Heart right ventricle (tissue), 16 donors: Measurements from ENCODE around the gene PINK1. TPM values are rescaled to one million over a fixed set of nuclear protein-coding genes. Genes with fewer than 3 reads are reported as not detected.

ENCODE experiments used
- ATAC-seq, 8 donors: fragments of 200-7000 bp; cut with Tn5 transposase; one replicate each; pipeline ENCODE4 v1.9.1; 2020; ENCODE audit warnings: mild to moderate bottlenecking in 8 of 8, moderate library complexity in 8 of 8, moderate number of reproducible peaks in 1 of 8
- DNase-seq, 2 donors: peaks; one replicate each; pipeline ENCODE4 v3.0.0-alpha.2; 2020
- H3K27ac ChIP-seq, 10 donors: fragments of 200-600 bp; sonication (generic) in 2 of 10; one replicate each; pipeline versions ENCODE4 v1.5.0 to v1.8.0; 2020 to 2022; ENCODE audit warnings: mild to moderate bottlenecking in 3 of 10
- H3K27me3 ChIP-seq, 7 donors: fragments of 200-600 bp; one replicate each; pipeline ENCODE4 v1.8.0; 2021 to 2022; ENCODE audit warnings: mild to moderate bottlenecking in 2 of 7
- H3K36me3 ChIP-seq, 9 donors: fragments of 200-600 bp; sonication (generic) in 1 of 9; one replicate each; pipeline versions ENCODE4 v1.5.0 to v1.8.0; 2020 to 2022; ENCODE audit warnings: mild to moderate bottlenecking in 2 of 9
- H3K4me1 ChIP-seq, 9 donors: fragments of 200-600 bp; sonication (generic) in 1 of 9; one replicate each; pipeline versions ENCODE4 v1.5.0 to v1.8.0; 2020 to 2022; ENCODE audit warnings: mild to moderate bottlenecking in 4 of 9
- H3K4me3 ChIP-seq, 10 donors: fragments of 200-600 bp; sonication (generic) in 2 of 10; one replicate each; pipeline versions ENCODE4 v1.5.0 to v1.8.0; 2020 to 2022; ENCODE audit warnings: mild to moderate bottlenecking in 7 of 10, moderate library complexity in 2 of 10
- H3K9me3 ChIP-seq, 11 donors: fragments of 200-600 bp in 10 of 11; sonication (generic) in 2 of 11; one replicate each; pipeline versions ENCODE4 v1.5.0 to v1.8.0; 2013 to 2022; ENCODE audit warnings: mild to moderate bottlenecking in 2 of 11, control low read depth in 1 of 11, moderate library complexity in 1 of 11
- CTCF ChIP-seq, 9 donors: fragments of 200-600 bp; sonication (generic) in 2 of 9; IDR thresholded peaks; one replicate each; pipeline versions ENCODE4 v1.5.0 to v1.8.0; 2021 to 2022; ENCODE audit warnings: antibody characterized with exemption in 9 of 9, mild to moderate bottlenecking in 5 of 9, moderate library complexity in 1 of 9
- WGBS, 2 donors: extraction: QIAGEN DNeasy Blood & Tissue Kit; methylation state at CpG; one replicate each; pipeline ENCODE4 v1.1.7; 2013; ENCODE audit warnings: inconsistent platforms in 1 of 2; 5-methylcytosine and 5-hydroxymethylcytosine counted together
- intact Hi-C, 10 donors: fragments of 100-400 bp; cut with DNase I; formaldehyde crosslinking; loops; one replicate each; pipeline versions ENCODE4 v1.11.1 to v1.14.2; 2022
- polyA plus RNA-seq, 2 donors: library from polyadenylated mRNA; stranded (reverse); fragments of 200-250 nt; gene quantifications; one replicate each; pipeline ENCODE4 v1.2.3, GENCODE V29; 2013
- total RNA-seq, 10 donors: library from RNA; stranded (reverse); fragmentation: NEBNext Ultra II Directional in 3 of 10; extraction: Animal tissue kit (Norgen Biotek cat#: 25700) in 3 of 10; gene quantifications; one replicate each; pipeline versions ENCODE4 v1.2.1 to v1.2.4, GENCODE V29; 2021 to 2023
- donor health status: Arrhythmogenic right ventricular cardiomyopathy.
- donor health status: ischemic (EF 13 %, LVEDD 7.1; RV severe dilation, severe dysfunction).
- donor health status: healthy with polysubstance abuse.
- donor health status: DM: no; HTN: yes; CAD: no.
- donor health status: DM: no; HTN: no; CAD: no.
- donor health status: ischemic (EF 25% LVEDD 6.9; RV normal size, moderate dysfunction).
- donor health status: ischemic (EF 25% LVEDD 5.7; RV mildly dilated, moderate dysfunction).
- donor health status: healthy.
- donor health status: DM: yes; HTN: yes; CAD: no.
- donor health status: Ischemic cardiomyopathy.
- donor health status: ischemic (EF 35%, LVEDD 5.7; RV mildly dilated, moderate dysfunction).
- donor health status: nonischemic (EF 11% LVEDD 7.7; RV severe dilation, severe dysfunction).
- donor health status: DM: yes; HTN: yes; CAD: no.
- donor health status: PGD.
- donor health status: ischemic (EF 29% LVEDD 5.4; RV normal size, mild dysfunction).
- donor health status: nonischemic (EF 23%, LVEDD 6.1; RV moderate dilation, normal function).

The PINK1 gene
- total and polyA plus RNA-seq, 12 donors = 180 to 315 (median 233) TPM

DNA sequence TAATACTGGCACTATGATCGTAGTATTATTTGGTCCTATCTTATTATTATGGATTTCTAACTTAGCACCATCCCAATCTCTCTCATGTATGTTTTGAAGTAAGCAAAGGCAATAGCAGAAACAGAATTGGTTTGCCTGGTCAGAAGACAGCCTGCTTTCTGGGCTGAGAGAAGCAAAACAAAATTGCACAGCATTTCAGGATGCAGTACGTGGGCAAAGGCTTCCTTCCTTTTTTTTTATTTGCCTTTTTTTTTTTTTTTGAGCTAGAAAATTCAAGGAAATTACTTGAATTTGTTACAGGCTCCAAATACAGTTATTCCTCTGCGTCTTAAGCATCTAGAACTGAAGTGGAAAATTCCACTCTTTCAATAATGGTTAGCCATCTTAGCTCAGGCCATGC lies 35.6 kb upstream of the PINK1 start:
- WGBS, 2 donors = 62 to 69% methylated on average over 3 of the region's 3 CpGs
- Histone ChIP-seq H3K36me3 (no peaks in the 10 kb centered on the region), H3K27me3 (peaks cover 0 to 8% (median 0%) of the 10 kb centered on the region in 7 donors), H3K27ac (peak overlapping the region in 7 of 10 donors; percentile 16 to 85 (median 52)), H3K4me1 (peaks cover 0 to 31% (median 4%) of the 10 kb centered on the region in 9 donors), H3K4me3 (peak overlapping the region in 1 of 10 donors; percentile 9), H3K9me3 (no peaks in the 10 kb centered on the region)
- no peak for TF ChIP-seq CTCF (IDR thresholded peaks at IDR 0.05)
- ATAC-seq (peak in 3 of 8 donors; percentile 42 to 50 (median 46)), DNase-seq (no peak)
- intact Hi-C loops = no loop called here

- no peak for TF ChIP-seq CTCF (IDR thresholded peaks at IDR 0.05)
- ATAC-seq (no peak), DNase-seq (no peak)
- Histone ChIP-seq H3K9me3 (peaks cover 0 to 4% (median 0%) of the 10 kb centered on the region in 11 donors), H3K4me3 (no peak overlapping the region), H3K36me3 (no peaks in the 10 kb centered on the region), H3K27ac (peak overlapping the region in 1 of 10 donors; percentile 31), H3K27me3 (no peaks in the 10 kb centered on the region), H3K4me1 (peaks cover 0 to 46% (median 4%) of the 10 kb centered on the region in 9 donors)
- intact Hi-C loops = no loop called here
- WGBS, 2 donors = 83 to 87% methylated on average over 5 of the region's 5 CpGs
Observed at GRCh38 chr1:20600156-20600555, 33.1 kb upstream of the PINK1 start.

GRCh38 chr1:20601129-20601825 lies 32.0 kb upstream of the PINK1 start:
- no peak for TF ChIP-seq CTCF (IDR thresholded peaks at IDR 0.05)
- Histone ChIP-seq H3K9me3 (peaks cover 0 to 4% (median 0%) of the 10 kb centered on the region in 11 donors), H3K36me3 (no peaks in the 10 kb centered on the region), H3K4me1 (peaks cover 0 to 43% (median 4%) of the 10 kb centered on the region in 9 donors), H3K27me3 (no peaks in the 10 kb centered on the region), H3K4me3 (no peak overlapping the region), H3K27ac (no peak overlapping the region)
- intact Hi-C loops = no loop called here
- no peak for DNase-seq
- ATAC-seq = no peak
- 46 to 53% methylated on average over 5 of the region's 5 CpGs for WGBS, 2 donors

DNA sequence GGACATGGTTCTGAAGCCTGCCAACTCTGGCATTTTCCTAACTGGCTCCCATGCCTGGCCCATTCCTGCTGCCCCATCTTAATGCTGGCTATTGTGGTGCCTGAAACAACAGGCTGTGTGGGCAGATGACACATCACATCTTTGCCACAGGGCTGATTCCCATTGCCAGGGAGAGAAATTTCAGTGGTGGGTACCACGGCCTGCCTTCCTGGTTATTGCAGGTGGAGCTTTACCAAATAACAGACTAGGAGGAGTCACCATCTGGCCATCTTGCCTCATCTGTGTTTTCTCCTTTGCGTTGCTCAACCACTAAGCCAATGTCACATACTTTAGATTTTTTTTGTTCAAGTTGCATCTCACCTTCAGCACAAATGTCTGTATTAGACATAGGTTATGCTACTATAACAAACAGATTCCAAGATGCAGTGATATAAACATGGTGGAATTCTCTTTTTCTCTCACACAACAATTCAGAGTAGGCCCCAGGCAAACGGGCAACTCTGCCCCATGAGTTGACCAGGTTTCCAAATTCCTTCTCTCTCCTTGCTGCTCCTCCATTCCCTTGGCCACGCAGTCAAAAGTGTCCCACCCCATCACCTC lies 30.3 kb upstream of the PINK1 start:
- 90% methylated on average over 4 of the region's 4 CpGs for WGBS, 2 donors
- ATAC-seq = no peak

More for the DNA sequence above, 30.3 kb upstream of the PINK1 start:
- H3K27me3 ChIP-seq = no peaks in the 10 kb centered on the region
- H3K4me3 ChIP-seq = no peak overlapping the region
- intact Hi-C loops = no loop called here
- H3K9me3 ChIP-seq = peaks cover 0 to 4% (median 0%) of the 10 kb centered on the region in 11 donors
- peak overlapping the region in 1 of 10 donors; percentile 72 for H3K27ac ChIP-seq
- no peak for TF ChIP-seq CTCF (IDR thresholded peaks at IDR 0.05)
- H3K36me3 ChIP-seq = no peaks in the 10 kb centered on the region
- no peak for DNase-seq
- H3K4me1 ChIP-seq = peaks cover 0 to 26% (median 0%) of the 10 kb centered on the region in 9 donors
